DLD1 (cell line): ENCODE results near the gene GNG10.

Experiments used
- in situ Hi-C: cut with HindIII; loops from 2 replicates; pipeline ENCODE4 v1.10.0; 2017; ENCODE audit warnings: low sequenced_read_pairs

The GNG10 gene

GRCh38 chr9:111719541-111719940, 58.1 kb downstream of the GNG10 start:
- in situ Hi-C loops, result no loop called here
